Stimulated activated effector memory CD8-positive, alpha-beta T cell treated with anti-CD3 and anti-CD28 coated beads, Interleukin-12 subunit alpha, Interleukin-12 subunit beta, amount 100 ng/mL, for 72 hours (primary cell): ENCODE data around the gene OR7G3.

ENCODE experiments used
- ATAC-seq: fragments of 150-1000 bp; cut with Tn5 transposase; 2 replicates; pipeline ENCODE4 v1.10.0; 2021
- DNase-seq, 2 donors: peaks; one replicate each; pipeline ENCODE4 v3.0.0; 2021 to 2022; ENCODE audit warnings: low spot score in 2 of 2
- H3K27ac Mint-ChIP-seq: one replicate; pipeline ENCODE4 v1.8.0; 2022; ENCODE audit warnings: mild to moderate bottlenecking, mixed read lengths
- H3K36me3 Mint-ChIP-seq: one replicate; pipeline ENCODE4 v1.8.0; 2022; ENCODE audit warnings: mild to moderate bottlenecking, mixed read lengths
- H3K4me1 Mint-ChIP-seq: one replicate; pipeline ENCODE4 v1.8.0; 2022; ENCODE audit warnings: mixed read lengths
- H3K4me3 Mint-ChIP-seq: one replicate; pipeline ENCODE4 v1.8.0; 2022; ENCODE audit warnings: mild to moderate bottlenecking, mixed read lengths
- H3K9me3 Mint-ChIP-seq: one replicate; pipeline ENCODE4 v1.8.0; 2022; ENCODE audit warnings: mixed read lengths

OR7G3 gene

GRCh38 chr19:9126900-9127405 is at the start of gene OR7G3:
Gene OR7G3 (minus strand): TSS chr19:9126950. CDS start chr19:9126950, 0 bp downstream.
- Mint-ChIP-seq H3K9me3 (no peaks in the 10 kb centered on the region), H3K4me3 (no peak within 1 kb of the TSS), H3K27ac (no peak within 1 kb of the TSS), H3K36me3 (no peaks in the 10 kb centered on the region), H3K4me1 (no peaks in the 10 kb centered on the region)
- ATAC-seq (no peak), DNase-seq (no peak)

- no peak for DNase-seq
- Mint-ChIP-seq H3K9me3 (peaks cover 3% of the 10 kb centered on the region), H3K27ac (no peak overlapping the region), H3K36me3 (no peaks in the 10 kb centered on the region), H3K4me3 (no peak overlapping the region), H3K4me1 (no peaks in the 10 kb centered on the region)
- ATAC-seq, result no peak
These were observed 48.6 kb upstream of the OR7G3 start for GRCh38 chr19:9175326-9175725.

- Mint-ChIP-seq H3K27ac (no peak overlapping the region), H3K4me3 (no peak overlapping the region), H3K4me1 (no peaks in the 10 kb centered on the region), H3K9me3 (peaks cover 3% of the 10 kb centered on the region), H3K36me3 (peaks cover 8% of the 10 kb centered on the region)
- ATAC-seq, result no peak
- DNase-seq, result no peak
These were observed 44.7 kb upstream of the OR7G3 start for GRCh38 chr19:9171393-9171991.

- peaks cover 54% of the 10 kb centered on the region for H3K36me3 Mint-ChIP-seq
- H3K9me3 Mint-ChIP-seq, result peaks cover 2% of the 10 kb centered on the region
These were observed 40.1 kb upstream of the OR7G3 start for GRCh38 chr19:9166846-9167245.

GRCh38 chr19:9165261-9165660 is 38.5 kb upstream of the OR7G3 start:
- Mint-ChIP-seq H3K36me3 (peaks cover 70% of the 10 kb centered on the region), H3K27ac (no peak overlapping the region), H3K4me1 (no peaks in the 10 kb centered on the region), H3K4me3 (no peak overlapping the region), H3K9me3 (no peaks in the 10 kb centered on the region)
- ATAC-seq (no peak), DNase-seq (no peak)

More at GRCh38 chr19:9166846-9167245, 40.1 kb upstream of the OR7G3 start:
- Mint-ChIP-seq H3K4me1 (no peaks in the 10 kb centered on the region), H3K4me3 (no peak overlapping the region), H3K27ac (no peak overlapping the region)
- DNase-seq (no peak), ATAC-seq (no peak)

- no peak overlapping the region for H3K27ac Mint-ChIP-seq
- no peaks in the 10 kb centered on the region for H3K9me3 Mint-ChIP-seq
- H3K4me3 Mint-ChIP-seq, result no peak overlapping the region
- no peaks in the 10 kb centered on the region for H3K4me1 Mint-ChIP-seq
- DNase-seq (no peak), ATAC-seq (no peak)
- H3K36me3 Mint-ChIP-seq, result peaks cover 100% of the 10 kb centered on the region
These were observed 34.7 kb upstream of the OR7G3 start for GRCh38 chr19:9161427-9161826.

GRCh38 chr19:9159891-9160290 is 33.1 kb upstream of the OR7G3 start:
- no peak overlapping the region for H3K27ac Mint-ChIP-seq
- H3K36me3 Mint-ChIP-seq, result peaks cover 100% of the 10 kb centered on the region
- no peak overlapping the region for H3K4me3 Mint-ChIP-seq
- no peak for ATAC-seq
- H3K4me1 Mint-ChIP-seq, result peaks cover 13% of the 10 kb centered on the region
- H3K9me3 Mint-ChIP-seq, result no peaks in the 10 kb centered on the region
- DNase-seq, result no peak

- H3K9me3 Mint-ChIP-seq, result no peaks in the 10 kb centered on the region
- DNase-seq (no peak), ATAC-seq (no peak)
- no peak overlapping the region for H3K27ac Mint-ChIP-seq
- peaks cover 35% of the 10 kb centered on the region for H3K4me1 Mint-ChIP-seq
- no peak overlapping the region for H3K4me3 Mint-ChIP-seq
- H3K36me3 Mint-ChIP-seq, result peaks cover 95% of the 10 kb centered on the region
These were observed 29.6 kb upstream of the OR7G3 start for GRCh38 chr19:9156304-9156703.

- DNase-seq (no peak), ATAC-seq (no peak)
- Mint-ChIP-seq H3K4me3 (no peak overlapping the region), H3K36me3 (peaks cover 93% of the 10 kb centered on the region), H3K9me3 (no peaks in the 10 kb centered on the region), H3K27ac (no peak overlapping the region), H3K4me1 (peaks cover 43% of the 10 kb centered on the region)
These were observed 28.8 kb upstream of the OR7G3 start for GRCh38 chr19:9155591-9155990.

GRCh38 chr19:9151367-9151766 is 24.6 kb upstream of the OR7G3 start:
- DNase-seq (no peak), ATAC-seq (peak; percentile 99)
- Mint-ChIP-seq H3K4me1 (peaks cover 72% of the 10 kb centered on the region), H3K9me3 (no peaks in the 10 kb centered on the region), H3K27ac (peak overlapping the region; percentile 50), H3K36me3 (peaks cover 87% of the 10 kb centered on the region), H3K4me3 (no peak overlapping the region)

GRCh38 chr19:9150650-9151049 is 23.9 kb upstream of the OR7G3 start:
- H3K4me3 Mint-ChIP-seq, result peak overlapping the region; percentile 15
- H3K36me3 Mint-ChIP-seq, result peaks cover 83% of the 10 kb centered on the region
- ATAC-seq (no peak), DNase-seq (no peak)
- peaks cover under 1% of the 10 kb centered on the region for H3K9me3 Mint-ChIP-seq
- H3K27ac Mint-ChIP-seq, result peak overlapping the region; percentile 50
- peaks cover 68% of the 10 kb centered on the region for H3K4me1 Mint-ChIP-seq

- no peak for DNase-seq
- Mint-ChIP-seq H3K9me3 (peaks cover 3% of the 10 kb centered on the region), H3K4me3 (peak overlapping the region; percentile 15), H3K27ac (peak overlapping the region; percentile 46), H3K4me1 (peaks cover 61% of the 10 kb centered on the region), H3K36me3 (peaks cover 83% of the 10 kb centered on the region)
- no peak for ATAC-seq
These were observed 23.2 kb upstream of the OR7G3 start for GRCh38 chr19:9149997-9150396.

- peaks cover 81% of the 10 kb centered on the region for H3K36me3 Mint-ChIP-seq
- DNase-seq (no peak), ATAC-seq (no peak)
- H3K9me3 Mint-ChIP-seq, result peaks cover 10% of the 10 kb centered on the region
- peak overlapping the region; percentile 13 for H3K27ac Mint-ChIP-seq
- peaks cover 57% of the 10 kb centered on the region for H3K4me1 Mint-ChIP-seq
- no peak overlapping the region for H3K4me3 Mint-ChIP-seq
These were observed 21.9 kb upstream of the OR7G3 start for GRCh38 chr19:9148697-9149096.

GRCh38 chr19:9146882-9147281 is 20.1 kb upstream of the OR7G3 start:
- ATAC-seq (no peak), DNase-seq (no peak)
- peaks cover 10% of the 10 kb centered on the region for H3K9me3 Mint-ChIP-seq
- H3K27ac Mint-ChIP-seq, result no peak overlapping the region
- H3K36me3 Mint-ChIP-seq, result peaks cover 81% of the 10 kb centered on the region
- no peak overlapping the region for H3K4me3 Mint-ChIP-seq
- peaks cover 59% of the 10 kb centered on the region for H3K4me1 Mint-ChIP-seq

GRCh38 chr19:9144920-9145319 is 18.2 kb upstream of the OR7G3 start:
- Mint-ChIP-seq H3K36me3 (peaks cover 71% of the 10 kb centered on the region), H3K4me3 (no peak overlapping the region), H3K27ac (no peak overlapping the region), H3K4me1 (peaks cover 53% of the 10 kb centered on the region), H3K9me3 (peaks cover 10% of the 10 kb centered on the region)
- DNase-seq, result no peak
- no peak for ATAC-seq

GRCh38 chr19:9140159-9140874 is 13.6 kb upstream of the OR7G3 start, which contains the start of gene ZNF317:
Gene ZNF317 (plus strand): TSS chr19:9140397. CDS start chr19:9156017, 15,620 bp downstream.
- ATAC-seq, result peak; percentile 97
- H3K4me1 Mint-ChIP-seq, result peaks cover 33% of the 10 kb centered on the region
- peak; percentile 67 to 90 for DNase-seq
- H3K9me3 Mint-ChIP-seq, result peaks cover 7% of the 10 kb centered on the region
- H3K27ac Mint-ChIP-seq, result peak within 1 kb of the TSS; percentile 99
- H3K36me3 Mint-ChIP-seq, result peaks cover 35% of the 10 kb centered on the region
- H3K4me3 Mint-ChIP-seq, result peak within 1 kb of the TSS; percentile 96
